NCI-H226 (cell line): ENCODE results near the gene TP53I13.

Experiments
- DNase-seq: peaks from one replicate; pipeline ENCODE4 v3.0.0-alpha.2; 2015

The TP53I13 gene

DNA sequence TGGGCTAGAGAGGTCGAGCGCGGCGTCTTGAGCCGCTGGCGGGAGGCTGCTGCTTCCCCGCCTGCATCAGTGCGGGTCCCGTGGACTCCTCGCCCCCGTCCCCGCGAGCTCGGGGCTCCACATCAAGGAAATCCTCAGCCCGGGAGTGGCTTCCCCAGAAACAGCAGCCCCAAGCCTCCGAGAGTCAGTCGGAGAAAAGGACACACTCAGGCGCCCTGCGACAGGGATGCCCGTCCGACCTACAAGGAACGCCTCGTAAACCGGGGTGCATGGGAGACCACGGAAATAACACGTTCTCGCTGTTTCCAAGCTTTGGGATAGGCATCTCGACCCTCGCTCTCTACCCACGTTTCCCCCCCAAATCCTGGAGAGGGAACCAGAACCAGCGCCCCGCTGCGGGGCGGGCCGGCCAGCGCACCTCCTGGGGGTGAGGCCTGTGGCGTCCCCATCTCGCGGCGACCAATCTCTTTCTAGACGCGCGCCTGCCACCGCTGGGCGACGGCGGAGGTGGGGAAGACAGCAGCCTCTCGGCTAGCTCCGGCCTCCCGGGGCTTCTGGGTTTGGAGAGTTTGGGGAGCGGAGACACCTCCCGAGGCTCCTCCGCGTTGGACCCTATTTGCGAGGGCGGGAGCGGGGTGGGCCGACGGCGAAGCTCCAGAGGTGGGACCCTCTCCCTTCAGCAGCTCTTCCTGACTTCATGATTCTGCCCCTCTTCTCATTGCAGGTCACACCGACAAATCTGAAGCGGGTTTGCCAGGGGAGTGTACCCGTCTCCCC lies 759 bp upstream of the TP53I13 start:
- DNase-seq: peak; percentile 29

DNA sequence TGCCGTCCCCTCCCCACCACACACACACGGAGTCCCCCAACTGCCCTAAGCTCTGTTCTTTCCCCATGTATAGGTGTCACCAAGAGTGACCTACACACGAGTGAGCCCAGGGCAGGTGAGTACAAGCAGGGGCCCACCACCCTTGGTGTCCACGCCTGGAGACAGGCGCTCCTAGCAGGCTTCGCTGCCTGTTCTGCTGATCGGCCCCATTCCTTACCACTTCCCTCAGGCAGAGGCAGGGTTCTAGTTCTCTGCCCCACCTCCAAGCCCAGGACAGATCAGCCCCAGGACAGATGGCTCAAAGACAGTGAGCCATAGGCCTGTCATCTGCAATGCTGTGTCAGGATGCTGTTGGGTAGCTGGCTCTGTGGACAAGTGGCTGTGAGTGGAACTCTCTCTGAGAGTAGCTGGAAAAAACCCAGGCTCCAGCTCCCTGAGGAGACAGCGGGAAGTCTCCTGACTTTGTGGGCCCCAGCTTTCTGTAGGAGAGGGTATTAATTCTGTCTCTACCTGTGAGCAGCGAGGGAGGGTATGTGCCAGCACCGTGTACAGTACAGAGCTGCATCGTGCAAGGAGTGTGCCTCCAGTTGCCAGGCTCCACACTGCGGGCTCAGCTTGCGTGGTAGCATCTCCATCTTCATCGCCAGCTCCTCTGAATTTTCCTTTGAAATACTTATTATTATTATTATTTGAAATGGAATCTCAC lies 897 bp downstream of the TP53I13 start:
- no peak for DNase-seq

DNA sequence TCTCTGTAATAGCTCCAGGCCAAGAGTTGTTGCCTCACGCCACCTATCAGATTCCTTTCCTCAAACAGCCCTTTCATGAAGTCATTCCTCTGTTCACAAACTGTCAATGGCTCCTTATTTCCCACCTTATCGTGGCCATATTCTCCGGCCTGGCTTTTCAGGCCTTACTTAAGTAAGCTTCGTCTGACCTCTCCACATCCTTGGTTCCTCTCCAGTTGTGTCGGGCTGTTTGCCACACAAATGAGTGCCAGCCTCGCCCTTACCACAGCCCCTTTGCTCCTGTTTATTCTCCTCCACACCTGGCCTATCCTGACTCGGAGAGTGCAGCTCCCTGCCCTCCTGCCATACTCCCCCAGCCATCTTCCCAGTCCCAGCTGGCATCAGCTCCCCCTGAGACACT lies 2.0 kb downstream of the TP53I13 start:
- DNase-seq: no peak

DNA sequence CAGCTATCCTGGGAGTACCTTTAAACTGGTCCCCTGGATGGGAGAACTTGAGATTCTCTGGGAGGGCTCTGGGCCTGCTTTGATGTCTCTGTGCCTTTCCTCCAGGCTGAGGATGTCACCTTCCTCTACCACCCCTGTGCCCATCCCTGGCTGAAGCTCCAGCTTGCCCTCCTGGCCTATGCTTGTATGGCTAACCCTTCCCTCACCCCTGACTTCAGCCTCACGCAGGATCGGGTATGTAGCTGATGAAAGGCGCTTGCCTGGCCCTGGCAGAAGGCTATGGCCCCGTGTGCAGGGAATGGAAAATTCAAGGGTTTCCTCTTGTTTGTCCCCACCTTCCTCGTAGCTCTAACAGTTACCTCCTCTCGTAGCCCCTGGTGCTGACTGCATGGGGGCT lies 3.0 kb downstream of the TP53I13 start:
- no peak for DNase-seq

DNA sequence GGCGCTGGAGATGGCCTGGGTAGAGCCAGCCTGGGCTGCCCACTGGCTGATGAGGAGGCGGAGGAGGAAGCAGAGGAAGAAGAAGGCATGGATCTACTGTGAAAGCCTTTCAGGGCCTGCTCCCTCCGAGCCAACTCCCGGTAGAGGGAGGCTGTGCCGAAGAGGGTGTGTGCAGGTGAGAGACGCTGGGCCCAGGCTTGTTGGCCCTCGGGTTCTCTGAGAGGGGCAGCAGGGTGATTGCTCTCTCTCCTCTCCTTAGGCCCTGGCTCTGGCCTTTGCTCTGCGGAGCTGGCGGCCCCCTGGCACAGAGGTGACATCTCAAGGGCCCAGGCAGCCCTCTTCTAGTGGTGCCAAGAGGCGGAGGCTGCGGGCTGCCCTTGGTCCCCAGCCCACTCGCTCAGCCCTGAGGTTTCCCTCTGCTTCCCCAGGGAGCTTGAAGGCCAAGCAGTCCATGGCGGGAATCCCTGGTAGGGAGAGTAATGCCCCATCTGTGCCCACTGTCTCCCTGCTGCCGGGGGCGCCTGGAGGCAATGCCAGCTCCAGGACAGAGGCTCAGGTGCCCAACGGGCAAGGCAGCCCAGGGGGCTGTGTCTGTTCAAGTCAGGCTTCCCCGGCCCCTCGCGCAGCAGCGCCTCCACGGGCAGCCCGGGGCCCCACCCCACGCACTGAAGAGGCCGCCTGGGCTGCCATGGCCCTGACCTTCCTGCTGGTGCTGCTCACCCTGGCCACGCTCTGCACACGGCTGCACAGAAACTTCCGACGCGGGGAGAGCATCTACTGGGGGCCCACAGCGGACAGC lies 3.6 kb downstream of the TP53I13 start:
- no peak for DNase-seq

DNA sequence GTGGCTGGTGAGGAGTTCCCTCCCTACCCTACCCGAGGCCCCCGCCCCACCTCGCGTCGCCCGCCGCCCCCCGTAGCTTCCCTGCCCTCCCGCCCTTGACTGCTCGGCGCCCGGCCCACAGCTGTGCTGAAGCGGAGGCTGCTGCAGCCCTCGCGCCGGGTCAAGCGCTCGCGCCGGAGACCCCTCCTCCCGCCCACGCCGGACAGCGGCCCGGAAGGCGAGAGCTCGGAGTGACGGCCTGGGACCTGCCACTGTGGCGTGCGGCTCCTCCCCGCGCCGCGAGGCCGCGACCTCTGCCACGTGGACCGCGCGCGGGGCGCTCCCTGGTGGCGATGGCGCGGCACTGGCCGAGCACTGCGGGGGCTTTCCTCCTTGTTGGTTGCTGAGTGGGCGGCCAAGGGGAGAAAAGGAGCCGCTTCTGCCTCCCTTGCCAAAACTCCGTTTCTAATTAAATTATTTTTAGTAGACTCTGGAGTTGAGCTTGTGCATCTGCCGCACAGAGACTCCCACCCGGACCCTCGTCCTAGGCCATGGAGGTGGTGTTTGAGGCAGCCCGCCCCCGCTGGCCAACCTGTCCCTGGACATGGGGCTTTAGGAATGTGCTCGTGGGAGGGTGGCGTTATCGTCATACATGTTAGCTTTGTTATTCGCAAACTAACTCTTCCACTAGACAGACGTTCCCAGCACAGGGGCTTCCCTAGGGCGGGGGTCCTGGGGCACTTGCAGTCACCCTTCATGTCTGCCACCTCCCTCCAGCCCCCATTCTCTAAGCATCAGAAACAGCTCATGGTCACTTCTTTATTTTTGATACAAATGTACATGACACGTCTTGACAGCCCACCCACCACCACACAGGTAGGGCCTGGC lies 4.4 kb downstream of the TP53I13 start:
- DNase-seq: no peak

DNA sequence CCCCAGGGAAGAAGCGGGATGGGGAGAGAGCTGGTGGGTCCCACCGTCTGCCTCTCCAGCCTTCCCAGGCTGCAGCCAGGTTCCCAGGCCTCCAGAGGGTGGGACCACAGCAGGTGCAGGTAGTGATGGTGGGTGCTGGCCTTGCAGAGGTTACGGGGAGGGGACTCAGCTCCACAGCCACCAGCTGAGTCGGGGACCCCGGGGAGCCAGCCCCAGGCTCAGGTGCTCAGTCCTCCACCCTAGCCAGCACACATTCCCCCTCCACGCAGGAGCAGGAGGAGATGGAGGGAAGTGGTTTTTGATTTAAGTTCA lies 5.0 kb downstream of the TP53I13 start:
- no peak for DNase-seq

DNA sequence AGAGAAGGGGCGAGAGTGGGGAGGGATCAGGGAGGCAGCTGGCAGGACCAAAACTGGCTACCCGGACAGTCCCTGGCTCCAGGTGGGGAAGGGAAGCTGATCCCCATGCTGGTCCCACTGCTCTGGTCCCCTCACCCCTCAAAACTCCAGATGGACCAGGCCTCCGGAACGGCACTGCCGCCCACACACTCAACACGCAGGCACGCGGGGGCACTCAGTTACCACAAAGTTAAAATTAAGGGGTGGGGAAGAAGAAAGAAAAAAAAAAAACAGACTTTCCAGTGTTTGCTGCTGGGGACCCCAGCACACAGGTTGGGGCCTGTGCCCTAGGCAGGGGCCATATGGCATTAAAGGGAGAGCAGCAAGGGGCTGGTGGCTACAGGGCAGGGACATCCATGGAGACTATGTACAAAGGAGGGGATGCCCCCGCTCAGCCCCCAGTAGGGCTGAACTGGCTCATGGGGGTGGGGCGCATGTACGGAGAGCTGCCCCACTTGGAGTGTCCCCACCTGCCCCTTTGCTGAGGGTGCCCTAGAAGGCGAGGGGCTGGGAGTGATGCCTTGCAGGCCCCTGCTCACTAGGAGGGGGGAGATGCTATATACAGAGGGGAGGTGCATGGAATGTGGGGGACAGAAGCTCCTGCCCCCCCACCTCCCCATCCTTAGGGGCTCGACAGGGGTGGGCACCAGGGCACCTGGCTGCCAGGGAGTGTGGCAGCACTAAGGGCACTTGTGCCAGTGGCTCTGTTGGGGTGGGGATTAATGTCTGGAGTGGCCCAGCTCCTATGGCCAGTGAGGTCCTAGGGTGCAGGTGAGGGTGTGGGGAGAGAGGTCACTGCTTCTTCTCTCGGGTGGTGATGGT lies 5.6 kb downstream of the TP53I13 start:
- no peak for DNase-seq

DNA sequence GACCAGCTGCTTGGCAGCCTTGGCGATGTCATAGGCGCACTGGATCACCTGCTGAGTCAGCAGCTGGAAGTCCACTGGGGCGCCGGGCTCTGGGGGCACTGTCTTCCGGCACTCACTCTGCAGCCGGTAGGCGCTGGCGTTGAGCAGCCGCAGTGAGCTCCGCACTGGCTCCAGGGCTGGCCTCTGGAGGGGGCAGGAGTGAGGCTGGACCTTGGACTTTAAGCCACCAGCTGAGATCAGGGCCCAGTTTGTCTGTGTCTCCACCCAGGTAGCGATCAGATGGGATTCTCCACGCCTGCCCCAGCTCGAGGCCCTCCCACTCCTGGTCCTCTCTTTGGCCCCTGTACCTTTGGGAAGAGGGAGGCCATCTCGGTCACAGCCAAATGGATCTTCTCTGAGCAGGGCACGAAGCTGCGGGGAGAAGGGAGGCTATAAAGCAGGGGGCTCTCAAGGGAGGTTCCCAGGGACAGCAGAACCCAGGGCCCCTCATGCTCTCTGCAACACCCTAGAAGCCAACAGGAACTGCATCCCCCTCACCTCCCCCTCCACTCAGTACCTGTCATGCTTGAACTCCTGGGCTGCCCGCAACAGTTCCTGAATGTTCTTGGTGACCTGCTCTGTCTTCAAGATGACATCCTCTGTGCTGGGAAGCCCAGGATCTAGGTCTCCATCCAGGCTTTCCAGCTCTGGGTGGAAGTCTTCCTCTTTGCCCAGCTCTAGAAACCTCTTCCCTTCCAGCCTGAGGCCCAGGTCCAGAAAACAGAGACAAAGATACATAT lies 6.4 kb downstream of the TP53I13 start:
- no peak for DNase-seq

DNA sequence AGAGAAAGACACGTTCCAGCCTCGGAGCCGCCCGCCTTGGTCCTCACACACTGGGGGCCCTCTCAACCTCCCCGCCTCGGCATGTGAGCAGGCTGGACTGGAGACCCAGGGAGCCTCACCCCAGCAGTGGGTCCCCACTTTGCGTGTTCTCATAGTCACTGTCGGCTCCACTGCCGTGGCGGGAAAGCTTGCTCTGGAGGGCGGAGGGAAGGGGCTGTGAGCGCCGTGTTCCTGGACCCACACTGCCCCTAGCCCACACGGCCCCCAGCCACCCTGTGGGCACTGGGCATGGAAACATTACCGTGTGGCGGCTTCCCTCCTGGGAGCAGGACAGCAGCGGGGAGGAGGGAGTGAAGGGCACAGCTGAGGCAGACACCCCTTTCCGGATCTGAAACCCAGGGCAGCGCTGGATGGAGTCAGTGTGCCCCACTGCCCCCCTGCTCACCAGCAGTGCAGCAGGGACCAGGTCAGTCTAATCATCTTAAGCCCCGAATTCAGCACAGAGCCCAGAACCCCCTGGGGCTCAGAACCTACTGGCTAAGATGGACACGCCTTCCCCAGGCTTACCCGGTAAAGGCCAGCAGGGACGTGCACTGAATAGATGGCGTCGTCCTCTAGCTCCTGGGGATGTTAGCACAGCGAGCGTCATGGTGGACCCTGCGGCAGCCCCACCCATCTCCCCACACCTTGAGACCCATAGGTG lies 7.2 kb downstream of the TP53I13 start:
- DNase-seq: no peak

DNA sequence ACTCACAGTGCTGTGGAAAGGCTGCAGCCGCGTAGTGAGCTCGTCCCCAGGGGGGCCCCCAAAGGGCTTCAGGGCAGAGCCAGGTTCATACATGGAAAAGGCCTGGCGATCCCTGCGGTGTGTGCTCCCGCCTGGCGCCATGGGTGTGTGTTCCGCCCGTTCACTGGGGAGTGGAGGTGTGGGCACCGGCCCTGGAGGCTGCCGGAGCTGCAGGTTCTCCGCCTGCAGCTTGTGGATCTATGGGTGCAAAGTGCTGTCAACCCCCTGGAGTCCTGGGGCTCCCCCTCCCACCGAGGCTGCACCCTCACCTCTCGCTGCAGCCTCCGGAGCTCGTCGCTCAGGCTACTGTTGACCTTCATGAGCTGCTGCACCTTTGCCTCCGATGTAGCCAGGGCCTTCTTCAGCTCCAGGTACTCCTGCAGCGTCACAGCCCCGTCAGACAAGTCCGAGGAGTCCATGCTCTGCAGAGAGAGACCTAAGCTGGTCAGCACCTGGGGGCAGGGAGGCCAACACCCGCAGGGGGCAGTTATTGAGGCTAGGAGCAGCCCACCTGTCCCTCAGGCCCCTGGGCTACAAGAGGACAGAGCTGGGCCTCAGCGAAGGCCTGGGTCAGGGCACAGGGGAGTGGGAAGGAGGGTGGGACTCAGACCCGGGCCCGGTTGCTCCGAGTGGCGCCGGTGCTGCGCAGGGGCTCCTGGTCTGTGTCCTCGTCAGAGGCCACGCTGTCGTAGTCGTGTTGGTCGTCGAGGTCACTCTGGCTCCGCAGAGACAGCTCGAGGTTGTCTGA lies 7.9 kb downstream of the TP53I13 start:
- DNase-seq: no peak

DNA sequence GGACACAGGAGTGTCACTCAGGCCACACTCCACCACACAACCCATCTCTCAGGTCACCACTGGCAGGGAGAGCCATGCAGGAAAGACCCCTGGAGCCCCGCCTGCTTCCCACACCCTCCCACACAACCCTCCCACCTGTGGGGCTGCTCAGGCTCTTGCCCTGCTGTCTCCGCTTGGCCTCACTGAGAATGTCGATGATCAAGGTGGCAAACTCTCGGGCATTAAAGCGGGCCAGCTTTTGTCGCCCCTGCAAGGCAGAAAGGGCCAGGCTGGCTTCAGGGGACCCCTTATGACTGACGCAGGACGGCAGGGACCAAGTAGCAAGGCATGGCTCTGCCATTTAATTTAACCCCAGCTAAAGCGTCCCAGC lies 8.5 kb downstream of the TP53I13 start:
- no peak for DNase-seq

DNA sequence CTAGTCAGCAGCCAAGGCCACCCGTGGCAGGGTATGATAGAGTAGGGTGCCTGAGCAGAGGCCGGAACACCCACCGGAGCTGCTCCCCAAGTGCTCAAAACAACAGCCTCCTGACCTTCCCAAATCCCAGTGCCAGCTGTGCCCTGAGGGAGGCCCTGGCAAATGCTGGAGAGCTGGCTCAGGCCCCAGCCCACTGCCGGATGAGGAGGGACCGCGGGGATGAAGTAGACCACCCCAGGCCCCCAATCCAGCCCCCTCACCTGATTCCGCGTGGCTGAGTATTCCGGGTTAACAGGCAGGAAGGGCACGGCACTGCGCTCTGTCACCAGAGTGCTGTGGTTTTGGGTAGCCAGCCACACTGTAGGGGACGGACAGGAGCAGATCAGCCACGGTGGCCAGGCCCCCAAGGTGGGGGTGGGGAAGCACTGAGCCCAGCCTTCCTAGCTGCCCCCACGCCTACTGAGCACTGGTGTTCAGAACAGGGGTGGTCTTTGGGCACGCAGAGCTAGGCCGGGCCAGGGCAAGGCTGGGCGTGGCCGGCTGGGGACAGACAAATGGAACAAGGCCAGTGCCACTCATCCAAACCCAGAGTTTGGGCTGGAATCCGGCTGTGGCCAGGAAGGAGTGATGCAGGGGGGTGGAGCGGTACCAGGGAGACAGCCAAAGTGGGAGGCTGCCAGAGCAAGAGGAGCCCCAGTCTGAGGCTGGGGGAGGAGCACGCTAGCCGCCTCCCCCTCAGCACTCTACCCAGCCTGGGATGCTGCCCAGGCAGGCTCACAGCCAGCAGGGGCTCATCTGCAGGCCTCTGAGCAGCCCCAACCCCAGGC lies 9.1 kb downstream of the TP53I13 start:
- DNase-seq: peak; percentile 47

DNA sequence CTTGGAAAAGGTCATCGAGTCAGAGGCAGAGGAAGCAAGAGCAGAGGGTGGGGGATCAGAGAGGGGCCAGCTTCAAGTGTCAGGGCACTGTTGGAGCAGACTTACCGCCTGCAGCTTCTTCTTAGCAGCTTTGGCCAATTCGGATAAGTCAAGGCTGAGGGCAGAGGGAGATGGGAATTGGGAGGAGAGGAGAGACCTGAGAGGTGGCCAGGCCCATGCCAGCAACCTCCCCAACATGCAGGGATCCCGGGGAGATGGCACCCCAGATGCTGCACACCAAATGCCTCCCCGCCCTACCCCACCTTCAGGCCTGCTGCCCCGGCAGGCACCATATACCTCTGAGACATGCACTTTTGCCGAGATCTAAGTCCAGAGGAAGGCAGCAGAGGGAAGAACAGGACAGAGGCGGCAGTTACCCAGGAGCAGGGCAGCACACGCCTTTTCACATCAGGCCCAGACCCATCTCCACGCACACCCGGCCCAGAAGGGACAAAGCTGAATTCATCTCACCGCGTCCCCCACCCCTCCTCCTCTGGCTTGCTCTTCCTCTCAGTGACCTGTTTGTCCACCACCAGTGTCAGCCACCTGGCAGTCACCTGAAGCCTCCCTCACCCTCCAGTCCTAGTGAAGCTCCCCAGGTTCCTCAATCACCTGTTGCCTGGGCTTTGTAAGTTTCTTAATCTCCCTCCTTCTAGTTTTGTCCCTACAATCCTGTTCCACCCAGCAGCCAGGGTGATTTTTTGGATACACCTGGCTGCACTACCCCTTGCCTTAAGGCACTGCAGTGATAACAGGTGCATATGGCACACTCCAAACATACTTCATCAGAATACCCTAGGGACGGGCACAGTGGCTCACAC lies 10.4 kb downstream of the TP53I13 start:
- DNase-seq: no peak

DNA sequence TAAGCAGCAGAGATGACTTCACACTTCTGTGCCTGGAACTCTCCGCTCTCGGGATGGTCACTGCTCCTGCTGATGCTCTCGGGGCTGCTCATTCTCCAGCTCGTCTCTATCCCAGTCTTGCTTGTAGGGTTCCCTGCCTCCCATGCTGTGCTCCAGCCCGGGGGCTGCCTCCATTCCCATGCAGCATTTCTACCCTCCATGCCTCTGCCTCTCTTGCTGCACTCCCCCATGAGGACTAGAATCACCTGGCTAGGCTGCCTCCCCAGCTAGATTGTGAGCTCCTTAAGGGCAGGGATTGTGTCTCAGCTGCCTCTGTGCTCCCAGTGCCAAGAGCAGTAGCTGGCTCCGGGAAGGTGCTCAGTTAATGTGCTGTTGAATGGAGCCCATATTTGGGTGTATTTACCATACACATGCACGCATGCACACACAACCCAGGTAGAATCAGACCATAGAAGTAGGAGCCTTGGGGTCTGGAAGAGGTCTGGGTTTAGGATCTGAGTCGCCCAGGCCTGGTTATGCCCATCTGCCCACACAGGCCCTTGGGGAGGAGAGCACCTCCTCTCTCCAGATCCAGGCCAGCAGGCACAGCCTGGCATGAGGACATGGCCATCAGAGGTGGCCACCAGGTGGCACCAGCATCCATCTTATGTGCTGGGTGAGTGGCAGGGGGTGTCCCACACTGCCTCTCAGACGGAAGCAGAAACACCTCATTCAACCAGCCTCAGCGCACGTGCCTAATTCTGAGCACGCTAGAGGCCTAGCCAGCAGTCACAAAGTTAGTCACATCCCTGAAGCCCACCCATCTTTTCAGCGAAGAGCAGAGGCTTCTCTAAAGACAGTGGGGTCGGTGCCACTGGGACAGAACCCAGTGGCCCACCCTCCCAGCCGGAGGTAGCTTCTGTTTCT lies 11.6 kb downstream of the TP53I13 start:
- peak; percentile 63 for DNase-seq

DNA sequence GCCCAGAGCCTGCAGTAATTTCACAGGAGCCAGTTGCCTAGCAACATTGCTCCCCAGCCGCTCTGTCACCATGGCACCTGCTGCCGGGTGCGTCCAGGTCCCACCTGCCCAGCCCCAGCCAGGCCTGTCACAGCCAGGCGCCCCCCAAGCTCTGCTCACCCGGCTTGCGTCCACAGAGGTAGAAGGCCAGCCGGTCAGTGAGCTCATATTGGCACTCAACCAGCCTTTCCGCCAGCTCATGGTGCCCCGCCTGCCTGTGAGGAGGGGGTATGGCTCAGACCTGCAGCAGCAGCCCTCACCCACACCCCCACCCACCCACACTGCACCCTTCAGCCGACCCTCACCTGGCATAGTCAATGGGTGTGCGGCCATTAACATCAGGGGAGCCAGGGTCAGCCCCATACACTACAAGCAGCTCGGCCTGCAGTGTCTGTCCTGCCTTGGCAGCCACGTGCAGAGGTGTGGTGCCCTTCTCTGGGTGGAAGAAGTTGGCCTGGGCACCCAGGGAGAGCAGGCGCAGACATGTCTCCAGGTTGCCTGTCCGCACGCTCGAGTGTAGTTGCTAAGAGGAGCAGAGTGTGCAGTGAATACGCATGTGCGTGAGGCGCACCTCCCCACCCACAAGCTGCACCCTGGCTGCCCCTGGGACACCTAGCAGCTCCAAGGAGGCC lies 13.2 kb downstream of the TP53I13 start:
- no peak for DNase-seq
